Testis (tissue), 2 donors: ENCODE results near the gene C1orf21.

Experiments
- CTCF ChIP-seq, 3 experiments: fragments of 450-650 bp in 2 of 3; fragments of 200-600 bp in 1 of 3; sonication (generic) in 1 of 3; IDR thresholded peaks; one replicate each; pipeline ENCODE4 v1.5.1; 2016 to 2019; ENCODE audit warnings: antibody characterized with exemption in 3 of 3, mild to moderate bottlenecking in 2 of 3, moderate library complexity in 1 of 3
- POLR2A ChIP-seq: fragments of 450-650 bp; IDR thresholded peaks from one replicate; pipeline ENCODE4 v1.6.1; 2017; ENCODE audit warnings: antibody characterized with exemption, mild to moderate bottlenecking, moderate library complexity

DNA sequence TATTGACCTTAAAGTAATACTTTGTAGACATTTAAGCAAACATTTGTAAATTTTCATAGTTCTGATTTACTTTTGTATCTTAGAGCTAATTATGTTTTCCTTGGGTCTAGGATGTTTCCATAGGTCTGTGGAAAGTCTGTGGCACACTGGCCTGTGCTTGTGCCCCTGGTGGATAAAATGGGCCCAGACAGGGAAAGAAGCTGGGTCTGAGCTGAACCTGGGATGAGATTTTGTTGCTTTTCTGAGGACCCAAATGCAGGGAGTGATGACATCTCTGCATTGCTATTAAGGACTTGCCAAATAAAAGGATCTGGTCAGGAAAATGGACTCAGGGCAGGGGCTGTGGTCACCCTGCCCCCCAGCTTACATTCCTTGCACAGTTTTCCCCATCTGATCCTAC, 41.8 kb downstream of the C1orf21 start:
- TF ChIP-seq POLR2A: no peak
- TF ChIP-seq CTCF (IDR thresholded peaks at IDR 0.05): no peak
